NCI-H2227 (cell line): ENCODE data around the gene ARHGAP5.
"Not testable (repeated sequence)": the region's sequence is repeated elsewhere in the genome, so short reads cannot be mapped to it uniquely, and the experiment has no call there.

Experiments
- DNase-seq: peaks from one replicate; lab custom pipeline; 2025; ENCODE audit not compliant: unreplicated experiment; lab: John Stamatoyannopoulos, UW

Gene ARHGAP5

DNA sequence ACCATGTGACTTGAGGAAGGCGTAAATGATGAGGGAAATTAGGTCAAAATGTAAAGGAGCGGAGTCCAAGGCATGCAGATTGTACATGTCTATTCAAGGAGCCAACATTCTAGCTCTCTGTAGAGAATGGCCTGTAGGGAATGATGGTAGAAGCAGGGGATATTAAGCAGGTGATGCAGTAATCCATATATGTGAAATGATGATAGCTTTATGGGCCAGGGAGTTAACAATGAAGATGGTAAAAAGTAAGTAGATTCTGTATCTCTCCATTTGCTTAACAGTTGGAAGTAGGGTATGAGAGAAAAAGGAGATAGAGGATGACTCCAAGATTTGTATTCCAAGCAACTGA lies 33.4 kb downstream of the ARHGAP5 start:
- DNase-seq: no peak

DNA sequence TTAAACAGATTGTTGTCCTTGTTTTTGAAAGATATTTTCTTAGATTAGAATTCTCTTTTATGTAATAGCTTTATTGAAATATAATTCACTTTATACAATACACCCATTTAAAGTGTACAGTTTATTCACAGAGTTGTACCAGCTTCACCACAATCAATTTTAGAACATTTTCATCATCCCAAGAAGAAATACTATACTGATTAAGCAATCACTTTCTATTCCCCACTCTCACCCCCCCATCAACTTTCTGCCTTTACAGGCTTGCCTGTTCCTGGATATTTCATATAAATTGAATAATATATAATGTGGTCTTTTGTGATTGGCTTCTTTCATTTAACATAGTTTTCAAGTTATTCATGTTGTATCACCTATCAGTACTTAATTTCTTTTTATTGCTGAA lies 44.4 kb downstream of the ARHGAP5 start:
- no peak for DNase-seq

DNA sequence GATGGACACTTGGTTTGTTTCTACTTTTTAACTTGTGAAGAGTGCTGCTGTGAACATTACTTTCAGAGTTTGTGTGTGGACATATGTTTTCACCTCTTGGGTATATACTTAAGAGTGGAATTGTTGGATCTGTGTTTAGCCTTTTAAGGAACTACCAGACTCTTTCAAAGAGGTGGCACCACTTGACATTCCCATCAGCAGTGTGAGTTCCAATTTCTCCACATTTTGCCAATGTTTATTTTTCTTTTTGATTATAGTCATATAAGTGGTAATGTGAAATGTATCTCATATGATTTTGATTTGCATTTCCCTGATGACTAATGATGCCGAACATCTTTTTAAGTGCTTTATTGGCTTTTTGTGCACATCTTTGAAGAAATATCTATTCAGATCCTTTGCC lies 44.8 kb downstream of the ARHGAP5 start:
- DNase-seq: no peak

DNA sequence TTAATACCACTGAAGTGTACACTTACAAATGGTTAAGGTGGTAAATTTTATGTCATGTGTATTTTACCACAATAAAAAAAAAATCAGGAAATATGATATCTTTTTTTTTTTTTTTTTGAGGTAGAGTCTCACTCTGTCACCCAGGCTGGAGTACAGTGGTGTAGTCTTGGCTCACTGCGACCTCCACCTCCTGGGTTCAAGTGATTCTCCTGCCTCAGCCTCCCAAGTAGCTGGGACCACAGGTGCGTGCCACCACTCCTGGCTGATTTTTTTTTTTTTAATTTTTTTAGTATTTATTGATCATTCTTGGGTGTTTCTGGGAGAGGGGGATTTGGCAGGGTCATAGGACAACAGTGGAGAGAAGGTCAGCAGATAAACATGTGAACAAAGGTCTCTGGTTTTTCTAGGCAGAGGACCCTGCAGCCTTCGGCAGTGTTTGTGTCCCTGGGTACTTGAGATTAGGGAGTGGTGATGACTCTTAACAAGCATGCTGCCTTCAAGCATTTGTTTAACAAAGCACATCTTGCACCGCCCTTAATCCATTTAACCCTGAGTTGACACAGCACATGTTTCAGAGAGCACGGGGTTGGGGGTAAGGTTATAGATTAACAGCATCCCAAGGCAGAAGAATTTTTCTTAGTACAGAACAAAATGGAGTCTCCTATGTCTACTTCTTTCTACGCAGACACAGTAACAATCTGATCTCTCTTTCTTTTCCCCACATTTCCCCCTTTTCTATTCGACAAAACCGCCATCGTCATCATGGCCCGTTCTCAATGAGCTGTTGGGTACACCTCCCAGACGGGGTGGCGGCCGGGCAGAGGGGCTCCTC lies 50.0 kb downstream of the ARHGAP5 start:
- DNase-seq: not testable (repeated sequence)

DNA sequence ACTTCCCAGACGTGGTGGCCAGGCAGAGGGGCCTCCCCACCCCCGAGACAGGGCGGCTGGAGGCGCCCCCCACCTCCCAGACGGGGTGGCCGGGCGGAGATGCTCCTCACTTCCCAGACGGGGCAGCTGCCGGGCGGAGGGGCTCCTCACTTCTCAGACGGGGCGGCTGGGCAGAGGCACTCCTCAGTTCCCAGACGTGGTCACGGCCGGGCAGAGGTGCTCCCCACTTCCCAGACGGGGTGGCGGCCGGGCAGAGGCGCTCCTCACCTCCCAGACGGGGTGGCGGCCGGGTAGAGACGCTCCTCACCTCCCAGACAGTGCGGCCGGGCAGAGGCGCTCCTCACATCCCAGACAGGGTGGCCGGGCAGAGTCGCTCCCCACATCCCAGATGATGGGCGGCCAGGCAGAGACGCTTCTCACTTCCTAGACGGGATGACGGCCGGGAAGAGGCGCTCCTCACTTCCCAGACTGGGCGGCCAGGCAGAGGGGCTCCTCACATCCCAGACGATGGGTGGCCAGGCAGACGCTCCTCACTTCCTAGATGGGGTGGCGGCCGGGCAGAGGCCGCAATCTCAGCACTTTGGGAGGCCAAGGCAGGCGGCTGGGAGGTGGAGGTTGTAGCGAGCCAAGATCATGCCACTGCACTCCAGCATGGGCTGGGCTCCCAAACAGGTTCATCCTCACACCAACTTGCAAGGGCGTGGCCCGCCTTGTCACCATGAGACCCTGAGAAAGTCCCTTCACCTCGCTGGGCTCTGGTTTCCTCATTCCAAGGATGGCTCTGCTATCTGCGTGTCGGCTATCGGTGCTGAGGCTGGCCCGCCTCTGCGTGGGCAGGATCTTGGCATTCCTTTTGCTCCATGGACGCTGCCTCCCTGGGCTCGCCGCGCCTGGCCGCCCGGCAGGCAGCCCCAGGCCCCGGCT lies 50.9 kb downstream of the ARHGAP5 start:
- DNase-seq: not testable (repeated sequence)

DNA sequence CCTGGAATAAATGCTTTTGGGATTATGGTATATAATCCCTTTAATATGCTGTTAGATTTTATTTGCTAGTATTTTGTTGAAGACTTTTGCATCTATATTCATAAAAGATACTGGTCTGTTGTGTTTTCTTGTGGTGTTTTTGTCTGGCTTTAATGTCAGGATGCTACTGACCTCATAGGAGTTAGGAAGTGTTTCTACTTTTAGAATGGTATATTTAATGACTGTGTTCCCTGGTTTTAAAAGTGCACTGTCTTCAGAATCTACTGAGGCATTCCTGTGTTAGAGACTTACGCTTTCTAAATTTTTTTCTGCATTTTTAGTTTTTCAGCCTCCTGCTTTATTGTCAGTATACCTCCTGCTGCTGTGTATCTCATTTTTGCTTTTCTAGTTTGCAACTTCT lies 51.6 kb downstream of the ARHGAP5 start:
- DNase-seq: no peak

DNA sequence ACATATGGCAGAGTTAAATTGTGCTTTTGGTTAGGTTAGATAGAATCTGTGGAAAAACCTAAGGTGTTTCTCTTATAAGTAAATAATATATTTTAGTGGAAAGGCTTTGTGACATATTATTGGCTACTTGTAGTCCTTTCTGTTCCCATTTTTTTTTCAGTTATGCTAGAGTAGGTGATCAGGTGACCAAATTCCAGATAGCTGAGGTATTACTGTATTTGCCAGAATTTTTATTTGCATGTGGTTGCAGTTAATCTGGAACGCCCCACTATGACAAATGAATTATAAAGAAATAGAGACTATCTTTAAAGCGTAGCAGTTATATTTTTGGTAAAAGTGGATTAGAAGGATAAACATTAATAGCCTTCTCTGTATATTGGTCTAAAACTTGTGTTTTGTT lies 52.0 kb downstream of the ARHGAP5 start:
- DNase-seq: no peak

DNA sequence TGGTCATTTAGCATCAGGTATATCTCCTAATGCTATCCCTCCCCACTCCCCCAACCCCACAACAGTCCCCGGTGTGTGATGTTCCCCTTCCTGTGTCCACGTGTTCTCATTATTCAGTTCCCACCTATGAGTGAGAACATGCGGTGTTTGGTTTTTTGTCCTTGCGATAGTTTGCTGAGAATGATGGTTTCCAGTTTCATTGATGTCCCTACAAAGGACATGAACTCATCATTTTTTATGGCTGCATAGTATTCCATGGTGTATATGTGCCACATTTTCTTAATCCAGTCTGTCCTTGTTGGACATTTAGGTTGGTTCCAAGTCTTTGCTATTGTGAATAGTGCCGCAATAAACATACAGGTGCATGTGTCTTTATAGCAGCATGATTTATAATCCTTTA lies 54.6 kb downstream of the ARHGAP5 start:
- not testable (repeated sequence) for DNase-seq

DNA sequence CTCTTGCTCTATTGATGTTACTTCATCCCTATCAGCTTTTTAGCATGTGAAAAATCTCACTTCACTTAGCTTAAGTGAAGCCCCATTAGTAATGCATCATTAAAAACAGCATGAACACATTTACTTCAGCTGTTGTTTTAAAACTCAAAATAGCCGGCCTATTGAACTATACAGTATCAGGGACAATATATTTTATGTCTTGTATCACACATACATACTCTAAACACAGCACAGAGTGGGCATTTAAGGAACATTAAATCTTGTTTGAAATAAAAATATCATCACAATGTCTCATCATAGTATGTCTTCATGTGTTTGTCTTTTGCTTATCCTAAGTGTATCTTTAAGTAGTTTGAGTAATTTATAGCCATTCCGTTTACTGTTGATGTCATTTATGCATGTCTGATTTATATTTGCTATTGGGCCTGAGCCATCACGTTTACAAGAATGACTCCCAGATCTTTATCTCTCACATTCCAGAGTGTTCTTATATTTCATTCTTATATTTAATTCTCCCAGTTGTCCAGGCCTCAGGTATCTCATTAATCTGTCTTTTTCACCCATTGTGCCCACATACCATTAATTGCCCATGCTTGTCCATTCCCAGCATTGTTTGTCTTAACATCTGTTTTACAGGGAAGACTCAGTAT lies 57.5 kb downstream of the ARHGAP5 start:
- DNase-seq: no peak

DNA sequence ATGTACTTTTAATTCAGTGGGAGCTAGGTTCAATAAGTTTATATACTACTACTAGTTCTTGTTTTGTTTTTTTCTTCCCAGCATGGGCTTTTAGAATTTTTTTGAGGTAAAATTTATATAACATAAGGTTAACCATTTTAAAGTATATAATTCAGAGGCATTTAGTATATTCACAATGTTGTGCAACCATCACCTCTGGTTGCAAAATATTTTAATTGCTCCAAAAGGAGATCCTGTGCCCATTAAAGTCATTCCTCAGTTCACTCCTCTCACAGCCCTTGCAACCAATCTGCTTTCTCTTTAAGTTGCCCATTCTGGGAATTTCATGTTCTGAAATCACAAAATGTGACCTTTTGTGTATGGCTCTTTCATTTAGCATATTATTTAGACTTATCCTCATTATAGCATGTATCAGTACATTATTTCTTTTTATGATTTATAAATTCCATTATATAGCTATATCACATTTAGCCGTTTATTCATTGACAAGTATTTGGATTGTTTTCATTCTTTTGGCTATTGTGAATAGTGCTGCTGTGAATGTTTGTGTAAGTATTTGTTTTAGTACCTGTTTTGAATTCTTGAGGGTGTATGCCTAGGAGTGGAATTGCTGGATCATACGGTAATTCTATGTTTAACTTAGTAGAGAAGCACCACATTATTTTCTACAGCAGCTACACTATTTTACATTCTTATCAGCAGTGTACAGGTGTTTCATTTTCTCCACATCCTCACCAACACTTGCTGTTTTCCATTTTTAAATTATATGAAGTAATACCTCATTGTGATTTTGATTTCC lies 59.1 kb downstream of the ARHGAP5 start:
- DNase-seq: no peak

DNA sequence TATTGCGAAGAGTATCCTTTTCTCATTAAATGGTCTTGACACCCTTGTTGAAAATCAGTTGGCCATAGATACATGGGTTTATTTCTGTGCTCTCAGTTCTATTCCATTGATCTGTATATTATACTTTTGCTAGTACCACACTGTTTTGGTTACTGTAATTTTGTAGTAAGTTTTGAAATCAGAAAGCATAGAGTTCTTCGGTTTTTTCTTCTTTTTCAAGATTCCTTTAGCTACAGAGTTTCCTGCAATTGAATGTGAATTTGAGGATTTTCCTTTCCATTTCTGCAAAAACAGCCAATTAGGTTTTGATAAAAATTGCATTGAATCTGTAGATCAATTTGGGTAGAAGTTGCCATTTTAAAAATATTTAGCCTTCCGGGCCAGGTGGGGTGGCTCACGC lies 60.2 kb downstream of the ARHGAP5 start:
- no peak for DNase-seq

DNA sequence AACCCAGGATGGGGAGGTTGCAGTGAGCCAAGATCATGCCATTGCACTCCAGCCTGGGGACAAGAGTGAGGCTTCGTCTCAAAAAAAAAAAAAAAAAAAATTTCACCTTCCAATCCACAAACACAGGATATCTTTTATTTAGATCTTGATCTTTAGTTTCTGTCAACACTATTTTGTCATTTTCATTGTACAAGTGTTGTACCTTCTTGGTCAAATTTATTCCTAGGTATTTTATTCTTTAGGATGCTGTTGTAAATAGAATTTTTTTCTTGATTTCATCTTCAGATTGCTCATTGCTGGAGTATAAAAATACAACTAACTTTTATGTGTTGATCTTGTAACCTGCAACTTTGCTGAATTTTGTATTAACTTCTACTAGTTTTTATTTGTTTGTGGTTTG lies 60.8 kb downstream of the ARHGAP5 start:
- no peak for DNase-seq

DNA sequence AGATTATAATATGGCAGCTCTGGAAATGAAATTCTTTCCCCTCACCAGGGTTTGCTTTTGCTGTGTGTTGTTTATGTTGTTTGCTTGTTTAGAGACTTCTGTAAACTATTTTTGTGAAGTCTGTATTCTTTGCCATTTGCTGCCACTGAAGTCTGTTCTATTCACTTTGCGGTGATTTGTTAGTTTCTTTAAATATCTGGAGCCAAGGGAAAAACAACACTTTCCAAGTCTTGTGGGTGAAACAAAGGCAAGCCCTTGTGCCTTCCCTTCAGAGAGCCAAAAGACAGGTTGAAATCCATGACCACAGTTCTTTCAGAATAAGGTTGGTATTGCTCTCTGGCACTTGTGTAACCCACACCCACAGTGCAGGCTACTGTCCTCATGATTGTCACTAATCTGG lies 65.2 kb downstream of the ARHGAP5 start:
- DNase-seq: no peak

DNA sequence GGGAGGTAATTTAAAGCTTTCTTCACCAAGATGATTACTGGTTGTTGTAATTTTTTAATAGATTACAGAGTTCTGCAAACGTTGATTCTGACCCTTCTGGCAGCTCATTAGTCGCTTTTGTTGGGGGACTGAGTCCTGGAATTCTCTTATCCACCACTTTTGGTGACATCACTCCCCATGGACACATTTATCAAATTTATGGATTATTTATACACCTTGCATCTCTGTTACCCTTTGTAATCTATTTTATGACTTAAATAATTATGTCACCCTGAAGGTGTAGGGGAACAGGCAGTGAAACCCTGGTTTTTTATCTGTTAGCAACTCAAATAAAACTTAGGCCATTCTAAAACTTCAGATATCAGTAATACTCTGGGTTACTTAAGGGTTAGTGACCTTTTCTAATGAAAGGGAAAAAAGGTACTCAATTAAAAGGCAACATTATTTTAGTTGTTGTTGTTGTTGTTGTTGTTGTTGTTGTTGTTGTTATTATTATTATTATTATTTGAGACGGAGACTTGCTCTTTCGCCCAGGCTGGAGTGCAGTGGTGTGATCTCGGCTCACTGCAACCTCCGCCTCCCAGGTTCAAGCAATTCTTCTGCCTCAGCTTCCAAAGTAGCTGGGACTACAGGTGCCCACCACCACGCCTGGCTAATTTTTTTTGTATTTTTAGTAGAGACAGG lies 65.8 kb downstream of the ARHGAP5 start:
- DNase-seq: no peak

DNA sequence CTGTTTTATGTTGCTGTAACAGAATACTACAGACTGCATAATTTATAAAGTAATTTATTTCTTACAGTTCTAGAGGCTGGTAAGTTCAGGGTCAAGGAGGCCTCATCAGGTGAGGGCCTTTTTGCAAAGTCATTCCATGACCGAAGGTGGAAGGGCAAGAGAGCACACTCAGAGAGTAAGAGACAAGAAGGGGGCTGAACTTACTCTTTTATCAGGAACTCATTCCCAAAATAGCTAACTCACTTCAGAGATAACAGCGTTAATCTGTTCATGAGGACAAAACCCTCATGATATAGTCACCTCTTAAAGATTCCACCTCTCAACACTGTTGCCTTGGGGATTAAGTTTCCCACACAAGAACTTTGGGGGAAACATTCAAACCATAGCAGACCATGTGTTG lies 73.3 kb downstream of the ARHGAP5 start:
- DNase-seq: no peak

DNA sequence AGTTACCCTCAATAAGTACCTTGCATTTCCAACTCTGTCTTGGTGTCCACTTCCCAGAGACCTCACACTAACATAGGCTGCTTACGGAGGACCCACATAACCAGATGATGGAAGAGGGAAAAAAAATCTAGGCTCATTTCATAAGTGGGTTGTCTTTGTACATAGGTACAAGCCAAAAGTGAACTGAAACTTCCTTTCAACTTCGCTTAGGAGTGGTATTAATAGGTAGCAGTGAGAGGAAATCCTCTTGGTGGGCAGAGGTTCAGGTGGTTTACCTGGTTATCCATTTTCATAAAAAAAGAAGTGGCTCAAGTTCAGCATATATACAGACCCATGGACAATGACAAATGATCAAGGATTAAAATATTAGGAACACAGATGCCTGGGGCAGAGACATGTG lies 88.9 kb downstream of the ARHGAP5 start:
- DNase-seq: no peak

DNA sequence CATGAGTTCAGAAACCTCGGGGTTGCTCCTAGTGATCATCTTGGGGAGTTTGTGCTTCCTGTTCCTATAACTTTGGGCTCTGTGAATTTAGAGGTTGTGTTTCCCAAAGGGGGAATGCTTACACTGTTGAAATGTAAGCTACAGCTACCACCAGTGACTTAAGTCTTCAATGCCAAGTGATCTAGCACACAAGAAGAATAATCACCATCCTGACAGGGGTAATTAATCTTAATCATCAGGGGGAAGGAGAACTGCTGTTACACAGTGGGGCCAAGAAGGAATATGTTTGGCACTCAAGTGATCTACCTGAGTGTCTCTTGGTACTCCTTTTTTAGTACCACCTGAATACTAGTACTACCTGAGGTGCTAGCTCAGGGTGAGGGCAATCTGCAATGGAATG lies 89.8 kb downstream of the ARHGAP5 start:
- no peak for DNase-seq

DNA sequence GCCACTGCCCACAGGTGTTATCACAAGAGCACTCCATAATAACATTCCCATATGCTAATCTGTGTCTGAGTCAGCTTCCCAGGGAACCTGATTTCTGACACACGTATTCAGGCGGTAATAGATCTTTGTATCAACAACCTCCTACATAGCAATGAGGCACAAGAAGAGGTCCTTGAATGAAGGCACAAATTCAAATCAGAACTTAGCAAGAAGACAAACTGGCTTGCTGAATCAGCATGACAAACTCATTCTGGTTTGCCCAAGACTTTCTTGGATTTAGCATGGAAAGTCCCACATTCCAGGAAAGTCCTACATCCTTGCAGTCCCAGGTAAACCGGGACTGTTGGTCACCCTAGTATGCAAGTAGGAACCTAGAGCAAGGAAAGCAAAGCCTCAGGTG lies 90.8 kb downstream of the ARHGAP5 start:
- DNase-seq: no peak

DNA sequence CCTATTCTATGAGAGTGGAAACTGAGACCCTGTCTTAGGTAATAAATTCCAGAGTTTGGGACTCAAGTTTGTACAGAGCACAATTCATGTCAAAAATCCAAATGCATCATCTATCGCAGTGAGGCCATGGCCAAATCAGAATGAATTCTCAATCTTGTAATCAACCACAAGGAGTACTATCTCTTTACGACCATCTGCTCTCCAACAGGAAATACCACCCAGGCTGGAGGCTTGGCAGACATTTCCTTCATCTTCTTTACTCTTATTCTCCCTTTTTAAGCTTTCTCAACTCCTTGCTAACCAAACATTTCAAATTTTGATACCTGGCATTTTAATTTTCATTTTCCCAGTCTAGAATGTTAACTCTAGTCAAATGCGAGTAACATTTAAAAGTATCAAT lies 92.1 kb downstream of the ARHGAP5 start:
- no peak for DNase-seq

DNA sequence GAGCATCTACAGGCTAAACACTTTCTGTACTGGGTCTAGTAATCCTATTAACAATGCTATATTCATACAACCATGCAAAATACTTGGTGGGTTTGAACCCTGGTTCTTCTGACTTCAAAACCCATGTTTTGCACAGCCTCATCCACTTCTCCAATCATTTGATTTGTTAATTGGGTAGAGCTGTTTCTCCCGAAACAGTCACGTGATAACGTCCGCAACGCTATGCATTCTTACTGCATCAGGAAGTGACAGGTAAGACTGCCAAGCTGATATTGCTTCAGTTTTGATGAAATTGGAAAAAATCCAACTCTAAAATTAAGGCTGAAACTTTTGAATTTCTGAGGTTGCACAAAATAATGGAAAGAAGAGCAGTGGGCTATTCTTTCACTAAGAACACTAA lies 94.4 kb downstream of the ARHGAP5 start:
- DNase-seq: peak; percentile 42
